IMR-90 (cell line): Measurements from ENCODE around the gene SLCO3A1. TPM values are rescaled to one million over a fixed set of nuclear protein-coding genes. Genes with fewer than 3 reads are reported as not detected.

Experiments used
- ATAC-seq: fragments of 200-7000 bp; cut with Tn5 transposase; 2 replicates; pipeline ENCODE4 v1.9.1; 2020; ENCODE audit warnings: low read depth, mild to moderate bottlenecking, moderate library complexity
- BruUV-seq: library from RNA; stranded (reverse); fragments of 400-500 nt; replicated peaks from 2 replicates; lab custom pipeline; 2021; lab: Mats Ljungman, UMichigan
- CTCF ChIA-PET: fragments of 300-600 bp; formaldehyde crosslinking; extraction: SDS; loops from one replicate; lab custom pipeline; 2021; ENCODE audit warnings: antibody characterized with exemption; lab: Yijun Ruan, JAX
- POLR2A ChIA-PET: fragments of 300-600 bp; sonication (Branson Sonifier 250); formaldehyde crosslinking; loops from one replicate; lab custom pipeline; 2022; ENCODE audit warnings: antibody characterized with exemption; ENCODE audit not compliant: unreplicated experiment; lab: Charles Lee
- DNase-seq: peaks from one replicate; pipeline ENCODE4 v3.0.0; 2013
- H2AFZ ChIP-seq: replicated peaks from 2 replicates; pipeline ENCODE3; 2013; ENCODE audit warnings: low read length, mild to moderate bottlenecking; ENCODE audit not compliant: poor library complexity
- H2AK5ac ChIP-seq: 2 replicates; pipeline ENCODE4 v1.6.1; 2013; ENCODE audit warnings: low read depth, low read length, inconsistent platforms
- H2AK9ac ChIP-seq: replicated peaks from 2 replicates; pipeline ENCODE3; 2013; ENCODE audit warnings: mild to moderate bottlenecking, low read depth, low read length, moderate library complexity; ENCODE audit not compliant: poor library complexity
- H2BK120ac ChIP-seq: 2 replicates; pipeline ENCODE4 v1.6.1; 2013; ENCODE audit warnings: low read depth, low read length, inconsistent platforms
- H2BK15ac ChIP-seq: 3 replicates; pipeline ENCODE4 v1.6.1; 2013; ENCODE audit warnings: low read depth, low read length, inconsistent platforms
- H2BK20ac ChIP-seq: 2 replicates; pipeline ENCODE4 v1.6.1; 2013; ENCODE audit warnings: low read depth, mild to moderate bottlenecking, inconsistent platforms, low read length, moderate library complexity
- H2BK5ac ChIP-seq: 2 replicates; pipeline ENCODE4 v1.6.1; 2013; ENCODE audit warnings: mild to moderate bottlenecking, low read depth, low read length, inconsistent platforms; ENCODE audit not compliant: poor library complexity, severe bottlenecking
- H3K14ac ChIP-seq: replicated peaks from 2 replicates; pipeline ENCODE4 v1.6.1; 2013; ENCODE audit warnings: low read depth, low read length, inconsistent platforms
- H3K18ac ChIP-seq: 2 replicates; pipeline ENCODE4 v1.6.1; 2013; ENCODE audit warnings: low read depth, low read length, control low read depth
- H3K23ac ChIP-seq: 2 replicates; pipeline ENCODE4 v1.6.1; 2013; ENCODE audit warnings: low read depth, low read length, inconsistent platforms
- H3K27ac ChIP-seq: 2 replicates; pipeline ENCODE4 v1.5.1; 2013; ENCODE audit warnings: mild to moderate bottlenecking, control low read depth, low read length; ENCODE audit not compliant: insufficient read depth
- H3K27me3 ChIP-seq: 2 replicates; pipeline ENCODE4 v1.6.1; 2013; ENCODE audit warnings: low read length; ENCODE audit not compliant: control insufficient read depth, insufficient read depth
- H3K36me3 ChIP-seq: 2 replicates; pipeline ENCODE4 v1.6.1; 2013; ENCODE audit warnings: low read length, mixed read lengths; ENCODE audit not compliant: control insufficient read depth, insufficient read depth
- H3K4ac ChIP-seq: 2 replicates; pipeline ENCODE4 v1.6.1; 2013; ENCODE audit warnings: low read depth, low read length, inconsistent platforms
- H3K4me1 ChIP-seq: 2 replicates; pipeline ENCODE4 v1.6.1; 2013; ENCODE audit warnings: low read length, mixed read lengths; ENCODE audit not compliant: control insufficient read depth, insufficient read depth
- H3K4me2 ChIP-seq: 2 replicates; pipeline ENCODE4 v1.6.1; 2013; ENCODE audit warnings: low read depth, mild to moderate bottlenecking, control low read depth, low read length, moderate library complexity
- H3K4me3 ChIP-seq: 2 replicates; pipeline ENCODE4 v1.5.1; 2013; ENCODE audit warnings: low read depth, mild to moderate bottlenecking, control low read depth, low read length, moderate library complexity; ENCODE audit not compliant: insufficient read depth
- H3K56ac ChIP-seq: 2 replicates; pipeline ENCODE4 v1.6.1; 2013; ENCODE audit warnings: low read length, inconsistent platforms; ENCODE audit not compliant: insufficient read depth; ENCODE audit errors: extremely low read depth
- H3K79me1 ChIP-seq, 2 experiments: 2 replicates each; pipeline ENCODE4 v1.6.1; 2013; ENCODE audit warnings: low read length in 2 of 2, inconsistent platforms in 1 of 2, low read depth in 1 of 2
- H3K9ac ChIP-seq: 2 replicates; pipeline ENCODE4 v1.6.1; 2013; ENCODE audit warnings: low read depth, low read length, control low read depth
- H3K9me1 ChIP-seq: 2 replicates; pipeline ENCODE4 v1.6.1; 2013; ENCODE audit warnings: low read length, inconsistent platforms; ENCODE audit not compliant: insufficient read depth
- H3K9me3 ChIP-seq: 2 replicates; pipeline ENCODE4 v1.6.1; 2013; ENCODE audit warnings: low read length; ENCODE audit not compliant: control insufficient read depth, insufficient read depth
- H4K20me1 ChIP-seq: 2 replicates; pipeline ENCODE4 v1.6.1; 2013; ENCODE audit warnings: low read length, inconsistent platforms; ENCODE audit not compliant: insufficient read depth
- H4K5ac ChIP-seq: 2 replicates; pipeline ENCODE4 v1.6.1; 2013; ENCODE audit warnings: mild to moderate bottlenecking, low read depth, low read length, control low read depth
- H4K8ac ChIP-seq, 2 experiments: 2 replicates each; pipeline ENCODE4 v1.6.1; 2013; ENCODE audit warnings: low read depth in 2 of 2, low read length in 2 of 2, control low read depth in 1 of 2, inconsistent platforms in 1 of 2
- H4K91ac ChIP-seq: 2 replicates; pipeline ENCODE4 v1.6.1; 2013; ENCODE audit warnings: low read depth, low read length, inconsistent platforms; ENCODE audit not compliant: insufficient read depth
- BHLHE40 ChIP-seq: fragments of 150-350 bp; IDR thresholded peaks from 2 replicates; pipeline ENCODE4 v1.6.1; 2016; ENCODE audit warnings: mild to moderate bottlenecking, low read depth, low read length
- CEBPB ChIP-seq: IDR thresholded peaks from 2 replicates; pipeline ENCODE4 v1.6.1; 2012; ENCODE audit warnings: low read depth, low read length, improper control_type of control experiment
- CHD1 ChIP-seq: IDR thresholded peaks from 2 replicates; pipeline ENCODE4 v1.6.1; 2012; ENCODE audit warnings: low read depth, low read length, improper control_type of control experiment
- CTCF ChIP-seq: conservative IDR thresholded peaks from 2 replicates; pipeline ENCODE4 v1.5.1; 2012; ENCODE audit warnings: mild to moderate bottlenecking, low read depth, low read length, improper control_type of control experiment
- FOS ChIP-seq: fragments of 150-350 bp; IDR thresholded peaks from 2 replicates; pipeline ENCODE4 v1.6.1; 2016; ENCODE audit warnings: low read depth, low read length
- MAFK ChIP-seq: IDR thresholded peaks from 2 replicates; pipeline ENCODE4 v1.6.1; 2012; ENCODE audit warnings: low read depth, low read length, improper control_type of control experiment
- MAZ ChIP-seq: IDR thresholded peaks from 2 replicates; pipeline ENCODE4 v1.6.1; 2012; ENCODE audit warnings: low read depth, mild to moderate bottlenecking, low read length, improper control_type of control experiment, moderate library complexity, borderline replicate concordance
- MXI1 ChIP-seq: IDR thresholded peaks from 2 replicates; pipeline ENCODE4 v1.6.1; 2012; ENCODE audit warnings: low read depth, mild to moderate bottlenecking, low read length, moderate library complexity, borderline replicate concordance
- NFE2L2 ChIP-seq: fragments of 150-350 bp; IDR thresholded peaks from 2 replicates; pipeline ENCODE4 v1.6.1; 2016; ENCODE audit warnings: low read depth, mild to moderate bottlenecking, low read length
- POLR2A ChIP-seq: IDR thresholded peaks from 2 replicates; pipeline ENCODE4 v1.6.1; 2012; ENCODE audit warnings: mild to moderate bottlenecking, low read depth, low read length
- RAD21 ChIP-seq: IDR thresholded peaks from 2 replicates; pipeline ENCODE4 v1.6.1; 2012; ENCODE audit warnings: low read length, improper control_type of control experiment
- RCOR1 ChIP-seq: IDR thresholded peaks from 2 replicates; pipeline ENCODE4 v1.6.1; 2012; ENCODE audit warnings: mild to moderate bottlenecking, low read length, improper control_type of control experiment; ENCODE audit not compliant: insufficient replicate concordance
- RFX5 ChIP-seq: IDR thresholded peaks from 2 replicates; pipeline ENCODE4 v1.8.0; 2012; ENCODE audit warnings: low read depth, mild to moderate bottlenecking, low read length, moderate library complexity
- SMC3 ChIP-seq: fragments of 150-350 bp; IDR thresholded peaks from 2 replicates; pipeline ENCODE4 v1.6.1; 2016; ENCODE audit warnings: low read depth, mild to moderate bottlenecking, antibody characterized with exemption, low read length, moderate library complexity
- WGBS, 2 experiments: methylation state at CpG; one replicate each; pipeline versions ENCODE4 v1.1.5 to v1.1.7; 2013; ENCODE audit warnings: missing lambda C conversion rate in 2 of 2; ENCODE audit not compliant: insufficient read length in 1 of 2; ENCODE audit errors: extremely low coverage in 2 of 2; 5-methylcytosine and 5-hydroxymethylcytosine counted together
- dilution Hi-C: fragments of 300-500 bp; cut with HindIII; formaldehyde crosslinking; loops from one replicate; pipeline ENCODE4 v1.14.3; 2018; ENCODE audit warnings: low sequenced_read_pairs; ENCODE audit not compliant: unreplicated experiment
- in situ Hi-C: fragments of 300-500 bp; cut with MboI; formaldehyde crosslinking; loops from 3 replicates; pipeline ENCODE4 v1.14.3; 2019; ENCODE audit warnings: low sequenced_read_pairs, inconsistent platforms, mixed read lengths
- intact Hi-C: fragments of 100-400 bp; cut with micrococcal nuclease; formaldehyde crosslinking; loops from 2 replicates; pipeline ENCODE4 v1.10.0; 2022
- polyA plus RNA-seq, 3 experiments: library from polyadenylated mRNA; depleted of rRNA; stranded (reverse); fragments of >200 nt; gene quantifications; 2 replicates each; pipeline ENCODE4 v1.2.3, GENCODE V29; 2012; ENCODE audit warnings: low replicate concordance in 1 of 3
- total RNA-seq: library from RNA; depleted of rRNA; stranded (reverse); fragments of >200 nt; gene quantifications from 2 replicates; pipeline ENCODE4 v1.2.3, GENCODE V29; 2012
- TF ChIP-seq, protein P1 (sequence below): fragments of 150-350 bp; IDR thresholded peaks from 2 replicates; pipeline ENCODE4 v1.6.1; 2017; ENCODE audit warnings: mild to moderate bottlenecking, antibody characterized with exemption, low read length, low read depth
- TF ChIP-seq, protein P2 (sequence below): fragments of 150-350 bp; IDR thresholded peaks from 2 replicates; pipeline ENCODE4 v1.6.1; 2016; ENCODE audit warnings: low read depth, mild to moderate bottlenecking, low read length, moderate library complexity, borderline replicate concordance

SLCO3A1 gene
- total and polyA plus RNA-seq, 2 of the 4 experiments (the other 2 are of a cell fraction), result 4.7 to 8.1 TPM

- no peak overlapping the region for H2AK5ac ChIP-seq
- H4K8ac ChIP-seq, result no peak overlapping the region
- no peak overlapping the region for H3K9ac ChIP-seq
- H2BK5ac ChIP-seq, result no peak overlapping the region
- intact Hi-C loops, result no loop called here
- no peaks in the 10 kb centered on the region for H3K36me3 ChIP-seq
- CTCF ChIA-PET, result no interaction called here
- POLR2A ChIA-PET, result no interaction called here
- no peaks in the 10 kb centered on the region for H3K79me1 ChIP-seq
- no peak overlapping the region for H3K56ac ChIP-seq
- H3K4me3 ChIP-seq, result no peak overlapping the region
- H3K27ac ChIP-seq, result no peak overlapping the region
- no peak overlapping the region for H4K91ac ChIP-seq
- no peaks in the 10 kb centered on the region for H3K27me3 ChIP-seq
- H3K4me1 ChIP-seq, result no peaks in the 10 kb centered on the region
- TF ChIP-seq CHD1 (no peak), NFE2L2 (no peak), CEBPB (no peak), RFX5 (no peak), SMC3 (no peak), BHLHE40 (no peak), MAFK (no peak), CTCF (no peak), RAD21 (no peak), FOS (no peak), RCOR1 (no peak), MAZ (no peak), POLR2A (no peak), MXI1 (no peak)
- TF ChIP-seq, protein P1, sequence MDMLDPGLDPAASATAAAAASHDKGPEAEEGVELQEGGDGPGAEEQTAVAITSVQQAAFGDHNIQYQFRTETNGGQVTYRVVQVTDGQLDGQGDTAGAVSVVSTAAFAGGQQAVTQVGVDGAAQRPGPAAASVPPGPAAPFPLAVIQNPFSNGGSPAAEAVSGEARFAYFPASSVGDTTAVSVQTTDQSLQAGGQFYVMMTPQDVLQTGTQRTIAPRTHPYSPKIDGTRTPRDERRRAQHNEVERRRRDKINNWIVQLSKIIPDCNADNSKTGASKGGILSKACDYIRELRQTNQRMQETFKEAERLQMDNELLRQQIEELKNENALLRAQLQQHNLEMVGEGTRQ, result no peak
- TF ChIP-seq, protein P2, sequence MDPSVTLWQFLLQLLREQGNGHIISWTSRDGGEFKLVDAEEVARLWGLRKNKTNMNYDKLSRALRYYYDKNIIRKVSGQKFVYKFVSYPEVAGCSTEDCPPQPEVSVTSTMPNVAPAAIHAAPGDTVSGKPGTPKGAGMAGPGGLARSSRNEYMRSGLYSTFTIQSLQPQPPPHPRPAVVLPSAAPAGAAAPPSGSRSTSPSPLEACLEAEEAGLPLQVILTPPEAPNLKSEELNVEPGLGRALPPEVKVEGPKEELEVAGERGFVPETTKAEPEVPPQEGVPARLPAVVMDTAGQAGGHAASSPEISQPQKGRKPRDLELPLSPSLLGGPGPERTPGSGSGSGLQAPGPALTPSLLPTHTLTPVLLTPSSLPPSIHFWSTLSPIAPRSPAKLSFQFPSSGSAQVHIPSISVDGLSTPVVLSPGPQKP, result no peak
- BruUV-seq, result no TSS peak
- no peak overlapping the region for H3K18ac ChIP-seq
- H4K20me1 ChIP-seq, result no peaks in the 10 kb centered on the region
- no peak overlapping the region for H3K4me2 ChIP-seq
- ATAC-seq, result no peak
- DNase-seq, result no peak
- H2AK9ac ChIP-seq, result no peak overlapping the region
- no peak overlapping the region for H2BK15ac ChIP-seq
- in situ Hi-C loops, result no loop called here
- H2AFZ ChIP-seq, result no peak overlapping the region
- H3K9me1 ChIP-seq, result no peaks in the 10 kb centered on the region
- no peak overlapping the region for H3K4ac ChIP-seq
- H2BK120ac ChIP-seq, result no peak overlapping the region
- H2BK20ac ChIP-seq, result no peak overlapping the region
- H4K5ac ChIP-seq, result no peak overlapping the region
- no peaks in the 10 kb centered on the region for H3K9me3 ChIP-seq
- no peak overlapping the region for H3K14ac ChIP-seq
- no CpG with 5 or more reads among the region's 2 CpGs for WGBS, 2 experiments
- H3K23ac ChIP-seq, result no peak overlapping the region
- dilution Hi-C loops, result no loop called here
These were observed 341.7 kb downstream of the SLCO3A1 start for GRCh38 chr15:92195241-92195640.
